Nephron (organoid): ENCODE measurements around the gene DRGX.

Experiments used
- H3K27ac Mint-ChIP-seq, 3 experiments: 2 replicates each; pipeline ENCODE4 v1.8.0; 2020; ENCODE audit warnings: mixed read lengths in 3 of 3, mild to moderate bottlenecking in 2 of 3, moderate library complexity in 1 of 3
- H3K27me3 Mint-ChIP-seq: 2 replicates; pipeline ENCODE4 v1.8.0; 2021; ENCODE audit warnings: low read depth, mild to moderate bottlenecking, moderate library complexity, mixed read lengths
- H3K36me3 Mint-ChIP-seq: 2 replicates; pipeline ENCODE4 v1.8.0; 2020; ENCODE audit warnings: low read depth, mixed read lengths
- H3K4me1 Mint-ChIP-seq: 2 replicates; pipeline ENCODE4 v1.8.0; 2020; ENCODE audit warnings: mixed read lengths
- H3K4me3 Mint-ChIP-seq, 3 experiments: 2 replicates each; pipeline ENCODE4 v1.8.0; 2020; ENCODE audit warnings: mild to moderate bottlenecking in 3 of 3, mixed read lengths in 3 of 3, moderate library complexity in 2 of 3
- H3K9me3 Mint-ChIP-seq: 2 replicates; pipeline ENCODE4 v1.8.0; 2020; ENCODE audit warnings: mixed read lengths
- TF ChIP-seq, protein P1 (sequence below), 3 experiments: fragments of 200-600 bp; sonication (generic); IDR thresholded peaks; one replicate each; pipeline ENCODE4 v1.5.0; 2021; ENCODE audit warnings: antibody characterized with exemption in 3 of 3; ENCODE audit not compliant: unreplicated experiment in 3 of 3

Gene DRGX

DNA sequence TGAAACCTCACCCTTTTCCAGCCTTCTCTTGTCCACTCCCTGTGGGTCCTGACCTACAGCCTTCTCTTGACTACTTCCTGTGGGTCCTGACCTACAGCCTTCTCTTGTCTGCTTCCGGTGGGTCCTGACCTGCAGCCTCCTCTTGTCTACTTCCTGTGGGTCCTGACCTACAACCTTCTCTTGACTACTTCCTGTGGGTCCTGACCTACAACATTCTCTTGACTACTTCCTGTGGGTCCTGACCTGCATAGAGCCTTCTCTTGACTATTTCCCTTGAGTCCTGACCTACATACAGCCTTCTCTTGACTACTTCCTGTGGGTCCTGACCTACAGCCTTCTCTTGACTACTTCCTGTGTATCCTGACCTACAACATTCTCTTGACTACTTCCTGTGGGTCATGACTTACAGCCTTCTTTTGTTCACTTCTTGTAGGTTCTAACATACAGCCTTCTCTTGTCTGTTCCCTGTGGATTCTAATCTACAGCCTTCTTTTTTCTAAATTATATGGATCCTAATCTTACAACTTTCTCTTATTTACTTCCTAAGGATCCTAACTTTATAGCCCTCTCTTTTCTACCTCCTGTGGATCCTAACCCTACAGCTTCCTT, 60.4 kb downstream of the DRGX start:
- TF ChIP-seq, protein P1, sequence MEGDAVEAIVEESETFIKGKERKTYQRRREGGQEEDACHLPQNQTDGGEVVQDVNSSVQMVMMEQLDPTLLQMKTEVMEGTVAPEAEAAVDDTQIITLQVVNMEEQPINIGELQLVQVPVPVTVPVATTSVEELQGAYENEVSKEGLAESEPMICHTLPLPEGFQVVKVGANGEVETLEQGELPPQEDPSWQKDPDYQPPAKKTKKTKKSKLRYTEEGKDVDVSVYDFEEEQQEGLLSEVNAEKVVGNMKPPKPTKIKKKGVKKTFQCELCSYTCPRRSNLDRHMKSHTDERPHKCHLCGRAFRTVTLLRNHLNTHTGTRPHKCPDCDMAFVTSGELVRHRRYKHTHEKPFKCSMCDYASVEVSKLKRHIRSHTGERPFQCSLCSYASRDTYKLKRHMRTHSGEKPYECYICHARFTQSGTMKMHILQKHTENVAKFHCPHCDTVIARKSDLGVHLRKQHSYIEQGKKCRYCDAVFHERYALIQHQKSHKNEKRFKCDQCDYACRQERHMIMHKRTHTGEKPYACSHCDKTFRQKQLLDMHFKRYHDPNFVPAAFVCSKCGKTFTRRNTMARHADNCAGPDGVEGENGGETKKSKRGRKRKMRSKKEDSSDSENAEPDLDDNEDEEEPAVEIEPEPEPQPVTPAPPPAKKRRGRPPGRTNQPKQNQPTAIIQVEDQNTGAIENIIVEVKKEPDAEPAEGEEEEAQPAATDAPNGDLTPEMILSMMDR (IDR thresholded peaks at IDR 0.05; ENCODE audit: unreplicated experiment in 3 of 3) = no peak
- peaks cover 3% of the 10 kb centered on the region for H3K27me3 Mint-ChIP-seq
- H3K36me3 Mint-ChIP-seq = no peaks in the 10 kb centered on the region
- no peak overlapping the region for H3K27ac Mint-ChIP-seq
- no peaks in the 10 kb centered on the region for H3K4me1 Mint-ChIP-seq
- no peak overlapping the region for H3K4me3 Mint-ChIP-seq
- H3K9me3 Mint-ChIP-seq = peaks cover 4% of the 10 kb centered on the region

- TF ChIP-seq, protein P1 (IDR thresholded peaks at IDR 0.05; ENCODE audit: unreplicated experiment in 3 of 3) = no peak
- H3K4me3 Mint-ChIP-seq = no peak overlapping the region
- H3K4me1 Mint-ChIP-seq = no peaks in the 10 kb centered on the region
- H3K9me3 Mint-ChIP-seq = peaks cover 4% of the 10 kb centered on the region
- peaks cover 3% of the 10 kb centered on the region for H3K27me3 Mint-ChIP-seq
- no peak overlapping the region for H3K27ac Mint-ChIP-seq
- H3K36me3 Mint-ChIP-seq = no peaks in the 10 kb centered on the region
Observed at GRCh38 chr10:49334964-49335363, 60.9 kb downstream of the DRGX start.

GRCh38 chr10:49333192-49333591, 62.7 kb downstream of the DRGX start:
- H3K4me3 Mint-ChIP-seq = no peak overlapping the region
- H3K27me3 Mint-ChIP-seq = peaks cover 6% of the 10 kb centered on the region
- no peaks in the 10 kb centered on the region for H3K36me3 Mint-ChIP-seq
- no peaks in the 10 kb centered on the region for H3K4me1 Mint-ChIP-seq
- TF ChIP-seq, protein P1 (IDR thresholded peaks at IDR 0.05; ENCODE audit: unreplicated experiment in 3 of 3) = no peak
- no peaks in the 10 kb centered on the region for H3K9me3 Mint-ChIP-seq
- H3K27ac Mint-ChIP-seq = no peak overlapping the region

DNA sequence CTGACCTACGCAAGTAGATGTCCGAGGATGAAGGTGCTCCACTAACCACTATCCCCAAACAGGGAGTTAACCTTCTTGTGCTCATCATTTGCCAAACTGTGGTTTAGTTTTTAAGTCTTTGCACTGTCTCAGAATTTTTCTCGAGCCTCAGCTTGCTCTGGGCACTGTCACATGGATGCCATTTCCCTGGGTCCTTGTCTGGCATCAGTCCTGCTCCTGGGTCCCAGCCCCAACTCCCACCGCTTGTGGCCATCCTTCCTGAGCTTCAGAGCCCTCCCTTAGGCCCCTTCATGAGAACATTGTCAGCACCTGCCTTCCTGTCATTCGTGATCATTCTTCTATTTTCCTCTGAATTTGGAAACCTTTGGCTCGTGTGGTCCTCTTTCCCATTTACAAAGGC, 63.1 kb downstream of the DRGX start:
- TF ChIP-seq, protein P1 (IDR thresholded peaks at IDR 0.05; ENCODE audit: unreplicated experiment in 3 of 3) = no peak
- Mint-ChIP-seq H3K27ac (no peak overlapping the region), H3K27me3 (peaks cover 6% of the 10 kb centered on the region)

DNA sequence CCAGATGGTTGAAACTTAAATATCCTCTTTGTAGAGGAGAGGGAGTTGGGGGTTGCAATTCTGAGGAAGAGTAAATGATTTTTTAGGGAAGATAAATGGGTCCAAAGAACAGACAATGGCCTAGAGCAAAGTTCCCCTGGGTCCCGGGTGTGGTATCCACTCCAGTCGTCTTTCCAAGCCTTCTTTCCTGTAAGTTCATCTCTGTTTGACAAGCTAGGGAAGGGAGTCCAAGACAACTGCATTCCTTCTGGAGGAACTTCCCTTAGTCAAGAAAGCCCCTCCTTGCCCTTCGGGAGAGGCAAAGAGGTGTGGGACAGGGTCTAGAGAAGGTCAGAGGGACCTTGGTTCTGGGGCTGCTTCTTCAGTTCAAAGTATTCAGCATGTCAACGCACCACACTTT, 63.6 kb downstream of the DRGX start:
- H3K27ac Mint-ChIP-seq = no peak overlapping the region
- TF ChIP-seq, protein P1 (IDR thresholded peaks at IDR 0.05; ENCODE audit: unreplicated experiment in 3 of 3) = no peak
- H3K36me3 Mint-ChIP-seq = no peaks in the 10 kb centered on the region
- H3K9me3 Mint-ChIP-seq = no peaks in the 10 kb centered on the region
- peaks cover 6% of the 10 kb centered on the region for H3K27me3 Mint-ChIP-seq
- no peaks in the 10 kb centered on the region for H3K4me1 Mint-ChIP-seq
- H3K4me3 Mint-ChIP-seq = no peak overlapping the region

More for the DNA sequence above, 63.1 kb downstream of the DRGX start:
- H3K4me3 Mint-ChIP-seq = no peak overlapping the region
- no peaks in the 10 kb centered on the region for H3K9me3 Mint-ChIP-seq
- H3K36me3 Mint-ChIP-seq = no peaks in the 10 kb centered on the region
- no peaks in the 10 kb centered on the region for H3K4me1 Mint-ChIP-seq

GRCh38 chr10:49331431-49331830, 64.5 kb downstream of the DRGX start:
- TF ChIP-seq, protein P1 (IDR thresholded peaks at IDR 0.05; ENCODE audit: unreplicated experiment in 3 of 3) = no peak
- Mint-ChIP-seq H3K27ac (no peak overlapping the region), H3K27me3 (peaks cover 6% of the 10 kb centered on the region), H3K4me1 (no peaks in the 10 kb centered on the region), H3K4me3 (no peak overlapping the region), H3K36me3 (no peaks in the 10 kb centered on the region), H3K9me3 (no peaks in the 10 kb centered on the region)
